ENCODE data around the gene SLC5A8.
"Not testable (repeated sequence)": the region's sequence is repeated elsewhere in the genome, so short reads cannot be mapped to it uniquely, and the experiment has no call there.

Gene SLC5A8

DNA sequence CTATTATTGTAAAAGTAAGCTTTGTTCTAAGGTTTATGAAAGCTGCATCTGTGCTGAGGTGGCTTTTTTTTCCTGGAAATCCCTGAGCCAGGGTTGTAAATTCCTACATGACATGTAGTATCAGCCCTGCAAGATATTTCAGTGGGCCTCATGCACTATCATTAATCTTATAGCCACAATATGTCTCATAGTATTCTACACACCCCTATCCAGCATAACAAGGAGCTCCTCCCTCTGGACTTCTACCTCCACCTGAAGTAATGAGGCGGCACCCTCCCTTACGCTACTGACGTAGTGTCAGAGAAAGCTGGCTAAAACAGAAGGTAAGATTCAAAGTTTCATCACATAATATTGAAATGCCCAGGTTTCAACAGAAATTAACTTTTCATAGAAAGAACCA, 35.5 kb downstream of the SLC5A8 start:
- TF ChIP-seq, protein P1, sequence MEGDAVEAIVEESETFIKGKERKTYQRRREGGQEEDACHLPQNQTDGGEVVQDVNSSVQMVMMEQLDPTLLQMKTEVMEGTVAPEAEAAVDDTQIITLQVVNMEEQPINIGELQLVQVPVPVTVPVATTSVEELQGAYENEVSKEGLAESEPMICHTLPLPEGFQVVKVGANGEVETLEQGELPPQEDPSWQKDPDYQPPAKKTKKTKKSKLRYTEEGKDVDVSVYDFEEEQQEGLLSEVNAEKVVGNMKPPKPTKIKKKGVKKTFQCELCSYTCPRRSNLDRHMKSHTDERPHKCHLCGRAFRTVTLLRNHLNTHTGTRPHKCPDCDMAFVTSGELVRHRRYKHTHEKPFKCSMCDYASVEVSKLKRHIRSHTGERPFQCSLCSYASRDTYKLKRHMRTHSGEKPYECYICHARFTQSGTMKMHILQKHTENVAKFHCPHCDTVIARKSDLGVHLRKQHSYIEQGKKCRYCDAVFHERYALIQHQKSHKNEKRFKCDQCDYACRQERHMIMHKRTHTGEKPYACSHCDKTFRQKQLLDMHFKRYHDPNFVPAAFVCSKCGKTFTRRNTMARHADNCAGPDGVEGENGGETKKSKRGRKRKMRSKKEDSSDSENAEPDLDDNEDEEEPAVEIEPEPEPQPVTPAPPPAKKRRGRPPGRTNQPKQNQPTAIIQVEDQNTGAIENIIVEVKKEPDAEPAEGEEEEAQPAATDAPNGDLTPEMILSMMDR (IDR thresholded peaks at IDR 0.05; ENCODE audit: insufficient read depth, low read depth, low read length, missing control alignments): no peak
- H3K4me3 ChIP-seq (ENCODE audit: low read depth, low read length): no peak overlapping the region

DNA sequence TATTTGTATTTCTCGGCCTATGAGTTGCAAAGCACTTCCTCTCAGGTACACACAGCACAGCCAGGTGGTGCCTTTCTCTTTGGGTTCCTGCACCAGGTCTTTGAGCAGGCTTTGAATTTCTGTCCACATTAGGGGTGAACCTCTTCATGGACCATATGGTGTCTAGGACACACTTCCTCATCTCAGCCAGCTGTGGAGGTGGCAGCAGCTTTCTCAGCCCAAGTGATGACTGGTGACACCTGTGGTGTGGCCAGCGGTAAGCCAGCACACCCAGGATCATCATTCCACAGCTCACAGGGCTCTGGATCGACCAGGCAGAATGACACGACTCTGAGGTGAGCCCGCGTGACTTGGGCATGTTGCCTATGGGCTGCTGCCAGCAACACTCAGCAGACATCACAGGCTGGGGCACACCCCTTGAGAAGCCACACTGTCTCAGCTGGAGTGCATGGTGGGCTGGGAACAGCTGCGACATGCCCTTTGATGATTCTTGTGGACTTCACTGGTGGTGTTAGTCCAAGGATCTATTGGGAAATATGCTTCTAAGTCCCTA, 36.8 kb downstream of the SLC5A8 start:
- DNase-seq (ENCODE audit: low read depth): no peak
- H3K4me3 ChIP-seq (ENCODE audit: low read depth, low read length): no peak overlapping the region
- TF ChIP-seq, protein P1 (IDR thresholded peaks at IDR 0.05; ENCODE audit: insufficient read depth, low read depth, low read length, missing control alignments): no peak

More for the DNA sequence above, 35.5 kb downstream of the SLC5A8 start:
- no peak for DNase-seq (ENCODE audit: low read depth)

DNA sequence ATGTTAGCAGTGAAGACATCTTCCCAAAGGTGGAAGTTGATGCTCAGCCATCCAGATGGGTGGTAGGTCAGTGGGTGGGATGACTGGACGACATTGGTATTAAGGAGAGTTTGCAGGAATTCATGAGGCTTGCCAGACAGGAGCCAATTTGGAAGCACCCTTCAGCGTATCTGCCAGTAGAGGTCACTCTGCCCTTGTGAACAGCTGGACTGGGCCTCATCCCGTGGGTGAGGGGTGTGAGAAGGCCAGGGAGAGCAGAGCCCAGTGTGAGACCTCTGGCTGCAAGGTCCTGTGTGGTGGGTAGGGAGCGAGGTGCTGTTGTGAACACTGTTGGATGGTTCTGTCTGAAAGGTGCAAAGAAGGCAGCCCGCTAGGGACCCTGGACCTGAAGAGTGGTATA, 37.7 kb downstream of the SLC5A8 start:
- peak; percentile 7 for DNase-seq (ENCODE audit: low read depth)
- H3K4me3 ChIP-seq (ENCODE audit: low read depth, low read length): no peak overlapping the region
- TF ChIP-seq, protein P1 (IDR thresholded peaks at IDR 0.05; ENCODE audit: insufficient read depth, low read depth, low read length, missing control alignments): peak; percentile 8

DNA sequence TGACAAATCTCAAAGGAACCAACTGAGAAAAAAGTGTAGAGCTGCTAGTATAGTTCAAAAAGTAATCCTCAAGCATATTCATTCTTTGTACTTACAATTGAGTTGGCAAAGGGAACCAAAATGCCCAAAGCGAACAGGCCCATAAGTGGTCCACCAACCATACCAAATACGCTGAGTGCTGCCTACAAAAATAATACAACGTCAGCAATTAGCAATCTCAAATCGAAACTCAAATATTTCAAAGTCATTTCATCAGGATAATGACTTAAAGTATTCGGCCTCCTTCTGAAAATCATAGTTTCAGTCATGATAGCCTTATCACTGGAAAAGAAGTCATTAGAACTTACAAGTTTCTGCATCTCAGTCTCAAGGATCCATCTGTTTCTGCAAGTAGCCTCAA, 42.0 kb downstream of the SLC5A8 start:
- no peak overlapping the region for H3K4me3 ChIP-seq (ENCODE audit: low read depth, low read length)
- TF ChIP-seq, protein P1 (IDR thresholded peaks at IDR 0.05; ENCODE audit: insufficient read depth, low read depth, low read length, missing control alignments): no peak
- no peak for DNase-seq (ENCODE audit: low read depth)

GRCh38 chr12:101166866-101167265, 43.2 kb downstream of the SLC5A8 start:
- TF ChIP-seq, protein P1 (IDR thresholded peaks at IDR 0.05; ENCODE audit: insufficient read depth, low read depth, low read length, missing control alignments): no peak
- H3K4me3 ChIP-seq (ENCODE audit: low read depth, low read length): no peak overlapping the region
- DNase-seq (ENCODE audit: low read depth): no peak

GRCh38 chr12:101165319-101165718, 44.7 kb downstream of the SLC5A8 start:
- TF ChIP-seq, protein P1 (IDR thresholded peaks at IDR 0.05; ENCODE audit: insufficient read depth, low read depth, low read length, missing control alignments): no peak
- no peak overlapping the region for H3K4me3 ChIP-seq (ENCODE audit: low read depth, low read length)
- no peak for DNase-seq (ENCODE audit: low read depth)

GRCh38 chr12:101145777-101146431, 64.1 kb downstream of the SLC5A8 start:
- H3K4me3 ChIP-seq (ENCODE audit: low read depth, low read length); DNase-seq (ENCODE audit: low read depth): not testable (repeated sequence)
